Heart left ventricle (tissue), 16 donors: ENCODE results near the gene CHN2. TPM values are rescaled to one million over a fixed set of nuclear protein-coding genes. Genes with fewer than 3 reads are reported as not detected.

Experiments
- ATAC-seq, 4 donors: fragments of 200-7000 bp; cut with Tn5 transposase; one replicate each; pipeline ENCODE4 v1.9.1; 2020 to 2022; ENCODE audit warnings: moderate library complexity in 4 of 4, mild to moderate bottlenecking in 3 of 4, moderate number of reproducible peaks in 1 of 4
- DNase-seq, 5 donors: peaks; one replicate each; pipeline ENCODE4 v3.0.0-alpha.2; 2020
- H3K27ac ChIP-seq, 12 donors: fragments of 200-600 bp; sonication (generic) in 4 of 12; one replicate each; pipeline versions ENCODE4 v1.5.0 to v1.8.0; 2016 to 2022; ENCODE audit warnings: mild to moderate bottlenecking in 2 of 12
- H3K27me3 ChIP-seq, 9 donors: fragments of 200-600 bp; sonication (generic) in 2 of 9; one replicate each; pipeline versions ENCODE4 v1.5.1 to v1.8.0; 2016 to 2022; ENCODE audit warnings: mild to moderate bottlenecking in 3 of 9
- H3K36me3 ChIP-seq, 9 donors: fragments of 200-600 bp; sonication (generic) in 2 of 9; one replicate each; pipeline versions ENCODE4 v1.5.0 to v1.8.0; 2018 to 2022; ENCODE audit warnings: mild to moderate bottlenecking in 2 of 9
- H3K4me1 ChIP-seq, 12 donors: fragments of 200-600 bp; sonication (generic) in 4 of 12; one replicate each; pipeline versions ENCODE4 v1.5.0 to v1.8.0; 2016 to 2022; ENCODE audit warnings: mild to moderate bottlenecking in 3 of 12
- H3K4me3 ChIP-seq, 12 donors: fragments of 200-600 bp; sonication (generic) in 4 of 12; one replicate each; pipeline versions ENCODE4 v1.5.0 to v1.8.0; 2017 to 2022; ENCODE audit warnings: mild to moderate bottlenecking in 9 of 12, moderate library complexity in 4 of 12
- H3K9me3 ChIP-seq, 12 donors: fragments of 200-600 bp; sonication (generic) in 4 of 12; one replicate each; pipeline versions ENCODE4 v1.5.0 to v1.8.0; 2016 to 2022; ENCODE audit warnings: mild to moderate bottlenecking in 1 of 12
- CTCF ChIP-seq, 12 donors: fragments of 200-600 bp; sonication (generic) in 4 of 12; IDR thresholded peaks; one replicate each; pipeline versions ENCODE4 v1.5.0 to v1.8.0; 2018 to 2022; ENCODE audit warnings: antibody characterized with exemption in 12 of 12, mild to moderate bottlenecking in 5 of 12
- POLR2A ChIP-seq, 2 donors: fragments of 450-650 bp; IDR thresholded peaks; one replicate each; pipeline ENCODE4 v1.6.1; 2017; ENCODE audit warnings: antibody characterized with exemption in 2 of 2, mild to moderate bottlenecking in 2 of 2, moderate library complexity in 2 of 2
- WGBS, 4 donors: extraction: QIAGEN DNeasy Blood & Tissue Kit in 2 of 4; methylation state at CpG; one replicate each; pipeline versions ENCODE4 v1.1.5 to v1.1.7; 2013 to 2018; 5-methylcytosine and 5-hydroxymethylcytosine counted together
- intact Hi-C, 10 donors: fragments of 100-400 bp; cut with DNase I; formaldehyde crosslinking; loops; one replicate each; pipeline versions ENCODE4 v1.11.1 to v1.14.2; 2022
- polyA plus RNA-seq, 2 donors: library from polyadenylated mRNA; stranded (reverse); fragments of 200-250 nt; gene quantifications; one replicate each; pipeline ENCODE4 v1.2.3, GENCODE V29; 2013
- total RNA-seq, 9 donors: library from RNA; depleted of rRNA in 2 of 9; stranded (reverse); fragments of >200 nt in 2 of 9; fragmentation: NEBNext Ultra II Directional in 3 of 9; extraction: Animal tissue kit (Norgen Biotek cat#: 25700) in 3 of 9; gene quantifications; one replicate each; pipeline versions ENCODE4 v1.1.0 to v1.2.4, GENCODE V29; 2016 to 2023
- donor health status: ischemic (EF 13 %, LVEDD 7.1; RV severe dilation, severe dysfunction).
- donor health status: healthy with polysubstance abuse.
- donor health status: DM: no; HTN: yes; CAD: no.
- donor health status: DM: no; HTN: no; CAD: no.
- donor health status: ischemic (EF 25% LVEDD 6.9; RV normal size, moderate dysfunction).
- donor health status: ischemic (EF 25% LVEDD 5.7; RV mildly dilated, moderate dysfunction).
- donor health status: healthy.
- donor health status: DM: yes; HTN: yes; CAD: no.
- donor health status: ischemic (EF 35%, LVEDD 5.7; RV mildly dilated, moderate dysfunction).
- donor health status: nonischemic (EF 11% LVEDD 7.7; RV severe dilation, severe dysfunction).
- donor health status: DM: yes; HTN: yes; CAD: no.
- donor health status: PGD.
- donor health status: ischemic (EF 29% LVEDD 5.4; RV normal size, mild dysfunction).
- donor health status: nonischemic (EF 23%, LVEDD 6.1; RV moderate dilation, normal function).

Gene CHN2
- total and polyA plus RNA-seq, 11 donors, result 11.2 to 54.4 (median 33.6) TPM

- 63 to 70% (median 68%) methylated on average over 7 of the region's 7 CpGs for WGBS, 4 donors
- Histone ChIP-seq H3K9me3 (no peaks in the 10 kb centered on the region), H3K27ac (no peak overlapping the region), H3K36me3 (no peaks in the 10 kb centered on the region), H3K4me3 (no peak overlapping the region), H3K4me1 (peaks cover 0 to 50% (median 2%) of the 10 kb centered on the region in 12 donors), H3K27me3 (no peaks in the 10 kb centered on the region)
- no peak for DNase-seq
- TF ChIP-seq POLR2A (IDR thresholded peaks at IDR 0.05) (no peak), CTCF (IDR thresholded peaks at IDR 0.05) (no peak)
- peak in 2 of 4 donors; percentile 9 to 17 for ATAC-seq
- intact Hi-C loops, result no loop called here
Measured at GRCh38 chr7:29331163-29331562, 136.6 kb downstream of the CHN2 start.

DNA sequence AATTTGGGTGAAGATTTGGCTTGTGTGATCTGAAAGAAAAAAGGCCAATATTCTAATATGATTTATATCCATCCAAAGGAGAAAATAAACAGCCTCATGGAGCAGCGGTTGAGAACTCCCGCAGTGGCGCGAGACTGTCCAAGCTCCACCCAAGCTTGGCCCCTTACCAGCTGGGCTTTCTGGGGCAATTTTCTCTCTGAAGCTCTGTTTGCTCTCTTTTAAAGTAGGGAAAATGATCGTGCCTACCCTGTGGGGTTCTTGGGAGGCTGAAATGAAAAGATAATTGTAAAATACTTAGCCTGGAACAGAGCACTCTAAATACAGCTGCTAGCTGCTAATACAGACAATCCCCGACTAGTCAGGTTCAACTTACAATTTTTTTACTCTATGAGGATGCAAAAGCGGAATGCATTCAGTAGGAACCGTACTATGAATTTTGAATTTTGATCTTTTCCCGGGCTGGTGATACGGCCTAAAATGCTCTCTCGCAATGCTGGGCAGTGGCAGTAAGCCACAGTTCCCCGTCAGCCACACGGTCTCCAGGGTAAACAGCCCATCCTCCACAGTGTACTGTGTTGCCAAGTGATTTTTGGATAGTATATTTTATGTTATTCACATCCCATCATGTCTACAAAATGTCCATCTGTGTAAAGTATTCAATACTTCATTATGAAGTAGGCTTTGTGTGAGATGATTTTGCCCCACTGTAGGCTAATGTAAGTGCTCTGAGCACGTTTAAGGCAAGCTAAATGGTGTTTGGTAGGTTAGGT is 137.7 kb downstream of the CHN2 start:
- Histone ChIP-seq H3K27ac (no peak overlapping the region), H3K27me3 (no peaks in the 10 kb centered on the region), H3K4me3 (no peak overlapping the region), H3K9me3 (no peaks in the 10 kb centered on the region), H3K4me1 (peaks cover 0 to 57% (median 7%) of the 10 kb centered on the region in 12 donors), H3K36me3 (no peaks in the 10 kb centered on the region)
- intact Hi-C loops, result no loop called here
- TF ChIP-seq CTCF (IDR thresholded peaks at IDR 0.05), result no peak
- no peak for TF ChIP-seq POLR2A (IDR thresholded peaks at IDR 0.05)
- DNase-seq (no peak), ATAC-seq (no peak)
- WGBS, 4 donors, result 71 to 84% (median 82%) methylated on average over 14 of the region's 14 CpGs

- no peak overlapping the region for H3K27ac ChIP-seq
- WGBS, 4 donors, result 76 to 82% (median 80%) methylated on average over 14 of the region's 14 CpGs
- no peak overlapping the region for H3K4me3 ChIP-seq
- H3K27me3 ChIP-seq, result no peaks in the 10 kb centered on the region
- peak in 1 of 4 donors; percentile 9 for ATAC-seq
- no peaks in the 10 kb centered on the region for H3K9me3 ChIP-seq
- intact Hi-C loops, result no loop called here
- no peaks in the 10 kb centered on the region for H3K36me3 ChIP-seq
- no peak for DNase-seq
- peaks cover 0 to 58% (median 15%) of the 10 kb centered on the region in 12 donors for H3K4me1 ChIP-seq
- TF ChIP-seq CTCF (IDR thresholded peaks at IDR 0.05) (no peak), POLR2A (IDR thresholded peaks at IDR 0.05) (no peak)
Measured at GRCh38 chr7:29332875-29333855, 138.6 kb downstream of the CHN2 start.
